ENCODE data around the gene DNASE2.
"Not testable (repeated sequence)": the region's sequence is repeated elsewhere in the genome, so short reads cannot be mapped to it uniquely, and the experiment has no call there.

DNASE2 gene

GRCh38 chr19:12864143-12864542, 17.1 kb downstream of the DNASE2 start:
- DNase-seq (ENCODE audit: low read depth): no peak

- no peak for DNase-seq (ENCODE audit: low read depth)
Observed at GRCh38 chr19:12859546-12859945, 21.7 kb downstream of the DNASE2 start.

GRCh38 chr19:12858041-12858928, 23.0 kb downstream of the DNASE2 start:
- DNase-seq (ENCODE audit: low read depth): no peak

GRCh38 chr19:12856653-12857052, 24.6 kb downstream of the DNASE2 start:
- no peak for DNase-seq (ENCODE audit: low read depth)

GRCh38 chr19:12847159-12848139, 33.8 kb downstream of the DNASE2 start:
- no peak for DNase-seq (ENCODE audit: low read depth)

- not testable (repeated sequence) for DNase-seq (ENCODE audit: low read depth)
Observed at GRCh38 chr19:12846613-12847012, 34.6 kb downstream of the DNASE2 start.

GRCh38 chr19:12843999-12844732, 37.1 kb downstream of the DNASE2 start:
- DNase-seq (ENCODE audit: low read depth): no peak

- DNase-seq (ENCODE audit: low read depth): no peak
Observed at GRCh38 chr19:12843328-12843727, 37.9 kb downstream of the DNASE2 start.

GRCh38 chr19:12842511-12842910, 38.7 kb downstream of the DNASE2 start:
- no peak for DNase-seq (ENCODE audit: low read depth)

- no peak for DNase-seq (ENCODE audit: low read depth)
Observed at GRCh38 chr19:12841094-12841493, 40.2 kb downstream of the DNASE2 start.

GRCh38 chr19:12840091-12841079, 40.9 kb downstream of the DNASE2 start:
- DNase-seq (ENCODE audit: low read depth): peak; percentile 19

GRCh38 chr19:12838886-12839756, 42.1 kb downstream of the DNASE2 start:
- no peak for DNase-seq (ENCODE audit: low read depth)

- no peak for DNase-seq (ENCODE audit: low read depth)
Observed at GRCh38 chr19:12838182-12838885, 42.9 kb downstream of the DNASE2 start, which contains the start of gene MAST1. Gene MAST1, plus strand, starts transcription at chr19:12838515. Its CDS starts 58 bp downstream, at chr19:12838573.

GRCh38 chr19:12837225-12837624, 44.0 kb downstream of the DNASE2 start:
- DNase-seq (ENCODE audit: low read depth): no peak

- DNase-seq (ENCODE audit: low read depth): no peak
Observed at GRCh38 chr19:12836529-12836863, 44.8 kb downstream of the DNASE2 start.

- no peak for DNase-seq (ENCODE audit: low read depth)
Observed at GRCh38 chr19:12834976-12835757, 46.1 kb downstream of the DNASE2 start.

GRCh38 chr19:12834566-12834943, 46.7 kb downstream of the DNASE2 start, which contains the start of gene RTBDN:
Gene RTBDN, minus strand, starts transcription at chr19:12834579. Its CDS starts 4,600 bp downstream, at chr19:12829979.
- DNase-seq (ENCODE audit: low read depth): no peak
